Measurements from ENCODE around the gene HADHB. TPM values are rescaled to one million over a fixed set of nuclear protein-coding genes. Genes with fewer than 3 reads are reported as not detected.
"Not testable (repeated sequence)": the region's sequence is repeated elsewhere in the genome, so short reads cannot be mapped to it uniquely, and the experiment has no call there.

HADHB gene
- total RNA-seq, 1 donor from 2014 or later = 85.6 TPM

DNA sequence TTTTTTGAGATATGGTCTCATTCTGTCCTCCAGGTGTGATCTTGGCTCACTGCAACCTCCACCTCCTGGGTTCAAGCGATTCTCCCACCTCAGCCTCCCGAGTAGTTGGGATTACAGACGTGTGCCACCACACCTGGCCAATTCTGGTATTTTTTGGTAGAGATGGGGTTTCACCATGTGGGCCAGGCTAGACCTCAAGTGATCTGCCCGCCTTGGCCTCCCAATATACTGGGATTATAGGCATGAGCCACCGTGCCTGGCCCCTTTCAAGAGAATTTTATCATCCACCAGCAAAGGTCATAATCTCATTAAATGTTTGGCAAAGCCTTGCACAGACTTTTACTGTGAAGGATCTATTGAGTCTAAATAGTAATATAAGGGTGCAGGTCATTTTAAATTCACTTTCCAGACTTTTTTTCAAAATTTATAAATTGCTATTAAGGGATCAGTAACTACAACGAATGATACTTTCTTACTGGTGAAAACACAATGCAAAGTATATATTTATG is 2.8 kb upstream of the HADHB start:
- intact Hi-C loops (cut with DNase I) = loop anchor here (10.0 kb wide), 1 partner anchor 83 kb away; no protein-coding TSS in a partner anchor
- no peak for DNase-seq (ENCODE audit: low spot score)
- no peak for ATAC-seq

DNA sequence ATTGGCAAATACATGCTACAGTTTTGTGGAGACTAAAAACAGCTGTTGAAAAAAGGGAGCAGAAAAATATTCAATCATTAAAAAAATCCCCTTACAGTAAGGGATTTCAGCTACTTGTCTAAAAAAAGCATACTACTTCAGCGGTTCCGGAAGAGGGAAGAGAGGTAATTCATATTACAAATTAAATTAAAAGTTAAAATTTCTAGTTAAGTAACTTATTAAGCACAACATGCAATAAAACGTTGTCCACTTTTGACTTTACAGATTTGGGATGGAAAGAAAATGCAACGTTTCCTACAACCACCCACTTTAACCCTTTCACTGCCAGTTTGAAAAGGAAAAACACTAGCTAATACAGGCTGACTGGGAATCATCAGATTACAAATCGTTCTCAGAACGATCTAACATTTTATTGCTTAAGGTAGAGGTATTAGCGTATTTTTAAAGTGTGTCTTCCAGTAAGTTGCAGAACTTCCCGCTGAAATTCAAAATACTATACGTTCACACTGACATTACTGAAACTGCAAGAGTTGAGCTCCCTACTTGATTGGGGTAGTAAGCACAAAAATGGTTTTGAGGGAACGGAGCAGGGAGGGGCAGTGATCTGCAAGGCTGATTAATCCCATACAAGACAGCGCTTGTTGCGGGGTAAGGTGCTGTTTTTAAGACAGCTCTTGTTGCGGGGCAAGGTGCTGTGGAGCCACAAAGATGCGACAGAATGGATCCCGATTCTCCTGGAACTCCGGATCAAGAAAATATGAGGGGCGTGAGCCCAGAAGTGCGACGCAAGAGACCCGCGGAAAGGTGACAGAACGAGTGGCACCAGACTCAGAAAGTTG is 1.1 kb upstream of the HADHB start:
- intact Hi-C loops (cut with DNase I) = loop anchor here (10.0 kb wide), 1 partner anchor 81 kb away; no protein-coding TSS in a partner anchor
- ATAC-seq (peak; percentile 6), DNase-seq (ENCODE audit: low spot score) (no peak)

DNA sequence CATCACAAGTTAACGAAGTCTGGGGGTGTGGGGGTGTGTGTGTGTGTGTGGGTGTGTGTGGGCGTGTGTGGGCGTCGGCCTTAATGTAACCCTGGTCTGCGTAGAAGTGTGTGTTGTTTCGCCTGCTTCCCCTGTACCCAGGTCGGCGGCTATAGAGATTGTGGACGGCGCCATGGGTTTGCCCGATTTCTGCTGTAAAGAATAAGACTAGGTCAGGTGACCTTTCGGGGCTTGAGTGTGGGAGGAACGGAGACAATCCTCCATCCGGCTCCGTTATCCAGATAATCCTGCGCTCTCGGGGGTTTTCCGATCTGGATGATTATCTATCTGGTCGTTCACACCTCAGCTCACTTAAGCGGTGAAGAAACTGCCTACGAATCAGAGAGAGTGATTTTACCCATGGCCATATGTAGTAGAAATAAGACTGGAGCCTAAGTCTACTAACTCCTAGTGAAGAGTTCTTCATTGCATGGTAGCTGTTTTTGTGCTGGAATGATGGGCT is 543 bp downstream of the HADHB start:
- DNase-seq (ENCODE audit: low spot score) (peak; percentile 60), ATAC-seq (peak; percentile 49)
- intact Hi-C loops (cut with DNase I) = loop anchor here (10.0 kb wide), 1 partner anchor 80 kb away; no protein-coding TSS in a partner anchor

DNA sequence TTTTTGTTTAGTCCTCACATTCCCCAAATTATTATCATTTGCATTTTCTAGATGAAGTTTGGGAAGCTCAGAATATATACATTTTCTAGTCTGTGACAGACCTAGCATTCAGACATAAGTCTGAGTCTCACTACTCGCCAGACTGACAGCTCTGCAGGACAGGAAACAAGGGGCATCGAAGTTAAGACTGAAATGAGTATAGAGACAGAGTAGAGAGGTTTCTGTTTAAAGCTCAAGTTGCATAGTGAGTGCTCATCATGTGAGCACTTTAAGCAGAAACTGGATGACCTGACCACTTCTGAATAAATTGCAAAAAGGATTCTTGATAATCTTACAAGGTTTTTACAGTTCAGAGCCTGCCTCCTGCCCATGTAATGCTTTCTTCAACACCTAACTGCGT is 1.1 kb downstream of the HADHB start:
- DNase-seq (ENCODE audit: low spot score) = no peak
- ATAC-seq = no peak
- intact Hi-C loops (cut with DNase I) = loop anchor here (10.0 kb wide), 1 partner anchor 79 kb away; no protein-coding TSS in a partner anchor

DNA sequence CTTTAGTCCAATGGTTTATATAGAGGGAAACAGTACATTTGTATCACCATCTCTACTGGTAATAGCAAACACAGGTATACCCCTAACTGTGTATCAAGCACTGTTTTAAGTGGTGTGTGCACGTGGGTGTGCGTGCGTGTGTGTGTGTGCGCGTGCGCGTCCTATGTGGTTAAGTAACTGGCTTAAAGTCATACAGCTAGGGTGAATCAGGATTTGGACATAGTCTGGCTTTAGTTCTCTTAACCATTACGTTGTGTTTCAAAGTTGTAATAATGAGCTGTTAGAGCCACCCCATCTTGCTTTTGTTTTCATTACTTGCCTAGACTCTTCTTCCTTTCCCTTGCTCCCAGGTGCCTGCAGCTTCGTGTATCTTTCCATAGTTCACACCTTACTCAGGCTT is 2.1 kb downstream of the HADHB start:
- ATAC-seq (no peak), DNase-seq (ENCODE audit: low spot score) (no peak)
- intact Hi-C loops (cut with DNase I) = loop anchor here (10.0 kb wide), 1 partner anchor 78 kb away; no protein-coding TSS in a partner anchor

DNA sequence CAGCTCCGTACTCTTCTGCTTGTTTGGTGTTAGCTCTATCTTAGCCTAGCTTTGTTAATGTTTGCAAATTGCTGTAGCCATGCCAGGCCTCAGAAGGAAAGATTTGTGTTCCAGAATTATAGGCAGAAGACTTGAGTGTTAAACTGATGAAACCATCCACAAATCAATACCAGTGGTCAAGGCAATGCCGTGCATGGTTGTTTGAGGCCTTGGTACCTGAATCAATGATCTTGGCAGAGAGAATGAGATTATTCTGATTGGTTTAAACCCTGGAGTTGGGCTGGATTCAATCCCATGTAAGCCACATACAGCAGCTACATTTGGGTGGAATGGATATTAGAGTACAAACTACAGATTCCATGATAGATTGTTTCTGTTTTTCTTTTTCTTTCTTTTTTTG is 4.9 kb downstream of the HADHB start:
- DNase-seq (ENCODE audit: low spot score) (no peak), ATAC-seq (no peak)
- intact Hi-C loops (cut with DNase I) = loop anchor here (10.0 kb wide), 1 partner anchor 75 kb away; no protein-coding TSS in a partner anchor

DNA sequence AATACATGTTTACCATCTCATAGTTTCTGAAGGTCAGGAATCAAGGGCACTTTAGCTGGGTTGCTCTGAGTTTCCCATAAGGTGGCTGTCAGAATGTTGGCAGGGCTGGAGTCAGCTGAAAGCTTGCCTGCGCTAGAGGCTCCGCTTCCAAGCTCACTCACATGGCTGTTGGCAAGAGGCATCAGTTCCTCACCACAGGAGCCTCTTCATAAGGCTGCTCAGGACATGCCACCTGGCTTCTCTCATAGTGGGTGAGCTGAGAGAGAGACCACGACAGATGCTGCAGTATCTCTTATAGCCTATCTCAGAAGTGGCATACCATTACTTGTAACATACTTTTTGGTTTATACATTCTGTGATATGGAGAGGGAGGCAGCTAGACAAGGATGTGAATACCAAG is 7.2 kb downstream of the HADHB start:
- ATAC-seq = no peak
- intact Hi-C loops (cut with DNase I) = no loop called here
- DNase-seq (ENCODE audit: low spot score) = no peak

DNA sequence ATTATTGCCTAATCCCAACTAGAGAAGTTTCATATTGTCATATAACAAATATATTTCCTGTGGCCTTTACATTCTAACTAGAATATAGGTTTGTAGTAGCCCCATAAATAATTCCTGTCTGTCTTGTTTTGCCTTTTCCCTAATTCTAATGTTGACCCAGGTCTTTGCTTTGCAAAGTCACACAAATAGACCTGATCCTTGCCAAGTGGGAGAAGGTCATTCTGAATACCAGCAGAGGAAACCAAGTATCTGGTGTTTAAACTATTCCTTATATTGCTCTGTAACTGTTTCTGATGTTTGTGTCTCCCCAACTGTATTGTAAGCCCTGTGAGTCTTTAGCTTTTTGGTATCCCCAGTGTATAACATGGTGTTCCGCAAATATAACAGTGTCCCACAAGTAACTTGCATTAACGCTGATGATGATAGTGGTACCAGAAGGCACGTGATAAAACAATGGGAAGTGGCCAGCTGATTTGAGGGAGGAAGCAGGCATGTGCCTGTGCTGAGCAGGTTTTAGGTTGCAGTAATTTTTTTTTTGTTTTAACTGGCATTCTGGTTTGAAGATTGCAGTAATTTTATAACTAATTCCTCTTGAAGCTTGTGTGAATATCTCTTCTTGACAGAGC is 11.1 kb downstream of the HADHB start:
- no peak for ATAC-seq

DNA sequence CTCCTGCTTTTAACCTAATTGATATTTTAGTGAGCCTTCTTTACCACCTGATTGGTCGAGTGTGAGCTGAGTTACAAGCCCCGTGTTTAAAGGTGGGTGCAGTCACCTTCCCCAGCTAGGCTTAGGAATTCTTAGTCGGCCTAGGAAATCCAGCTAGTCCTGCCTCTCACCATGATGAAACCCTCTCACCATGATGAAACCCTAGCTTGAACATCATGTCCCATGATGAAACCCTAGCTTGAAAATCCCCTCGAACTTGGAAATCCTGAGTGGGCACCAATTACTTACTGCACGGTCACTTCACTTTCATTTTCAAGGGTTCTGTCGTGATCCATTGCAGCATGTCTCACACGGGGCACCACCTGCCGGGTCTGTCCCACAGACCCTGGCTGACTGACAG is 14.1 kb downstream of the HADHB start:
- ATAC-seq; DNase-seq (ENCODE audit: low spot score); intact Hi-C loops (cut with DNase I): not testable (repeated sequence)

More for the DNA sequence above, 11.1 kb downstream of the HADHB start:
- intact Hi-C loops (cut with DNase I) = no loop called here
- no peak for DNase-seq (ENCODE audit: low spot score)

DNA sequence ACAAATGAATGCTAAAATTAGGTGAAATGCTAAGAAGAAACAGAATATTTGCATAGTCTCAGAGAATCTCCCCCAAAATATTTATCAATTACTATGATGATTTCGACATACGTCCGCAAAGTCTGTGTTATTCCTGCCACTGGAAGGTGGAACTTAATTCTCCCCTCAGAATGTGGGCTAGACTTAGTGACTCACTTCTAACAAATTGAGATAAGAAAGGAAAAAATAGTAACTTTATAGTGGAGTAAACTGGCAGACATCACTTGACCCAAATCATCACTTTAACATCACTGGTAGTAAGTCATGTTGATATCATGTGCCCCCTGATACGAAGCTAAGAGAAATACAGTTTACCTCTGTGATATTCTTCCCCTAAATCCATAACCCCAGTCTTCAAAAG is 23.5 kb downstream of the HADHB start:
- ATAC-seq (no peak), DNase-seq (ENCODE audit: low spot score) (no peak)
- intact Hi-C loops (cut with DNase I) = no loop called here

DNA sequence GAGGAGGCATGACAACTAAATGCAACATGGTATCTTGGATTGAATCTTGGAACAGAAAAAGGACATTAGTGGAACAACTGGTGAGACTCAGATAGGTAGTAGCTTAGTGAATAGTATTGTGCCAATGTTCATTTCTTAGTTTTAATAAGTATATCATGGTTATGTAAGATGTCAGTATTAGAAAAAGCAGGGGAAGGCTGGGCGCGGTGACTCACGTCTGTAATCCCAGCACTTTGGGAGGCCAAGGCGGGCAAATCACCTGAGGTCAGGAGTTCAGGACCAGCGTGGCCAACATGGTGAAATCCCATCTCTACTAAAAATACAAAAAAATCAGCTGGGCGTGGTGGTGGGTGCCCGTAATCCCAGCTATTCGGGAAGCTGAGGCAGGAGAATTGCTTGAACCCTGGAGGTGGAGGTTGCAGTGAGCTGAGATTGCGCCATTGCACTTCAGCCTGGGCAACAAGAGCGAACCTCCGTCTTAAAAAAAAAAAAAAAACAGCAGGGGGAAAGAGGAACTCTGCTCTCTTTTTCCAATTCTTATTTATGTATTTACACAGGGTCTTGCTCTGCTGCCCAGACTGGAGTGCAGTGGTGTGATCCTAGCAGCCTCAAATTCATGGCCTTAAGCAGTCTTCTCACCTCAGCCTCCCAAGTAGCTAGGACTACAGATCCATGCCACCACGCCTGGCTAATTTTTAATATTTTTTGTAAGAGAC is 24.1 kb downstream of the HADHB start:
- intact Hi-C loops (cut with DNase I); ATAC-seq; DNase-seq (ENCODE audit: low spot score): not testable (repeated sequence)

DNA sequence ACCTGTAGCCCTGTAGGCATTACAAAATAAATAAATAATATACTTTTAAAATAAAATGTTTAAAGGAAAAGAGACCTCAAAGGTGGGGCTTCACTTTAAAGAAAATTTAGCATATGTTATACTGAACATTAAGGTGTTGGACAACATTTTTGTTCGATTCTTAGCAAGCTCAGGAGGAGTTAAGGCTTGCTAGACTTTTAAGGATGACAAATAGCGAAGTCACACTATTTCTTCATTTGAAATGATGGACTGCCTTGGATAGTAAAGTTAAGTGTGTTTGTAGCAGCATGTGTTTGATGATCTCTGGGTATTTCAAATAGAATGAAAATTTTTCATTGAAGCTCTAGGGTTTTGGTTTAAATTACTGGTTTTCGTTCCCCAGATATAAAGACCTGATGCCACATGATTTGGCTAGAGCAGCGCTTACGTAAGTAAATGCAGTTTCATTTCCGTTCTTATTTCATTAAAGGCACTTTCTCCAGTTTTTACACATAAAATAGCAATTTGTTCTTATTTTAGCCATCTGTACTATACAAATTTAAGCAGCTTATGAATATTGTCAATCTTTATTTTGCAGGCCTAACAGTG is 24.9 kb downstream of the HADHB start:
- intact Hi-C loops (cut with DNase I) = no loop called here
- ATAC-seq (no peak), DNase-seq (ENCODE audit: low spot score) (no peak)

DNA sequence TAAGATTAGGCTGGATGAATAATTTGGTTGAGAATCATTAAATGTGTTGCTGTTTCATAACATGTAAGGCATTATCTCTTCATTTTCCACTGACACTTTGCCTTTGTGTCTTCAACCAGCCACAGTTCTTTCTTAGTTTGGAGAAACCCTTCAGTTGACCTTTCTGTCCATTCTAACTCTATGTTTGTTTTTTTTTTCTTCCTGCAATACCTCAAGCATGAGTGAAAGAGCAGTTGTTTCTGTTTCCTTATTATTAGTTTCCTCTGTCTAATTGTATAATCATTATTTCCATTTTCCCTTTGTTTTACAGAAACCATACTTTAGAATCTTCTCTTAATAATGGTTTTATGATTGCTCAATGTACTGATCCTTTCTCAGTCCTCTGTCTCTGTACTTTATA is 25.6 kb downstream of the HADHB start:
- intact Hi-C loops (cut with DNase I) = no loop called here
- DNase-seq (ENCODE audit: low spot score) (no peak), ATAC-seq (no peak)

DNA sequence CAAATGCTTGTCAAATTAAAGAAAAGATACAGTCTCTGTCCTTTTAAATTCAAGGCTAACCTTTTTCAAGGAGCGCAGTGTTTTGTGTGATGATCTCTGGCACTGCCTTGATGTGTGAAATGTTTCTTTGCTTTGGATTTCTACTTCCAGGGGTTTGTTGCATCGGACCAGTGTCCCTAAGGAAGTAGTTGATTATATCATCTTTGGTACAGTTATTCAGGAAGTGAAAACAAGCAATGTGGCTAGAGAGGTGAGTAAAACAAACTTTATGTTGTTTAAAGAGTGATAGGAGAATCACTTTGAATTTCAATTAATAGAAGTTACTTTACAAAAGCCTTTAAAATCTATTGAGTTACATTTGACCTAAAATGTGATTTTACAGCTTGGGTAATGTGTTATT is 28.8 kb downstream of the HADHB start:
- DNase-seq (ENCODE audit: low spot score) (no peak), ATAC-seq (peak; percentile 53)
- intact Hi-C loops (cut with DNase I) = no loop called here

DNA sequence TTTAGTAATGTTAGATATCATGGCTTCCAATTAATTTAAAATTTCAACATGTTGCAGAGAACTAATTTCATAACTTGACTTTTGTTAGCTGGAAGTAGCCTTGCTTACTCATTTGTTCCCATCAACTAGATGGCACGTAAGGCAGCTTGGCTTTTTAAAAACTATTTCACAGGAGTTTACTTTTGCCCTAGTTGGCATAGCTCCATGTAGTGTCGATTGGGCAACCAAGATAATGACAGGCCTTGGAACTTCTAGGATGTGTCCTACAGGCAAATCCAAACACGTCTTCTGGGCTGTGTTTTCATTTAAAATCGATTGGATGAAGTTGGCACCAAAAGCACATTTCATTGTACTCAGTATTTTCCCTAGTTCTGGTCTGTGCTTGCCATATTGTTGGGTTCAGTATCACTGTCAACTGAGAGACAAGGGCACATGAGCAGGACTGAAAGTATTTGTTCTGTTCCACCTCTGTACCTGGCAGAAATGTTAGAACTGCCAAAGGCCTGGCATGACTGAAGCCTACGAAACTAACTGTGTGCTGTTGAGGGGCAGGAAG is 29.4 kb downstream of the HADHB start:
- peak; percentile 95 for ATAC-seq
- peak; percentile 66 for DNase-seq (ENCODE audit: low spot score)
- intact Hi-C loops (cut with DNase I) = no loop called here

DNA sequence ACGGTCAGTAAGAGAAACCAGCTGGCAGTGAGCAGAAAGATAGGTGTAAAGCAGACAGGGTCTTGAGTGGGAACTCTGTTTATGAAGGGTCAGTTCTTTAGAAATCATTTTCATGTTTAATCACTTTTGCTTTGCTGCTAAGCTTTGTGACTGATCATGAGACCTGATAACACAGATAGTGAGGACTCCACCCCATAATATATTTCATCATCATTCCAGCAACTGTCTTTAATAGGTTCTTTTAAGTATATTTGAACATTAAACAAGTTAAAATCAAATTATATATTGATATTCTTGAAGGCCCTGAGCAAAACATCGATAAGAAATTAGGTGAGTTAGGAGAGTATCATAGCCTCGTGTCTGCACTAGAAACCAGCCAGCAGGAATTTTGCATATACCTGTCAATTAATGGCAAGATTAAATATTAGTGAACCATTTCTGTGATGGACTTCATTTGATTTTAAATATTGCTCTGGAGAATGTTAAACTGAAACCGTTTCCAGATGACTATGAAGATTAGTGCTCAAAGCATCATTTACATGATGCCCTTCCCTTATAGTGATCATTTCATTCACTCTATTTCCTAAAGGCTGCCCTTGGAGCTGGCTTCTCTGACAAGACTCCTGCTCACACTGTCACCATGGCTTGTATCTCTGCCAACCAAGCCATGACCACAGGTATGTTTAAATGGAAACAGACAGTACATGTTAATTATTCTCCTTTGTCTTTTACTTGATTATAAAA is 31.9 kb downstream of the HADHB start:
- ATAC-seq (no peak), DNase-seq (ENCODE audit: low spot score) (no peak)
- intact Hi-C loops (cut with DNase I) = no loop called here

DNA sequence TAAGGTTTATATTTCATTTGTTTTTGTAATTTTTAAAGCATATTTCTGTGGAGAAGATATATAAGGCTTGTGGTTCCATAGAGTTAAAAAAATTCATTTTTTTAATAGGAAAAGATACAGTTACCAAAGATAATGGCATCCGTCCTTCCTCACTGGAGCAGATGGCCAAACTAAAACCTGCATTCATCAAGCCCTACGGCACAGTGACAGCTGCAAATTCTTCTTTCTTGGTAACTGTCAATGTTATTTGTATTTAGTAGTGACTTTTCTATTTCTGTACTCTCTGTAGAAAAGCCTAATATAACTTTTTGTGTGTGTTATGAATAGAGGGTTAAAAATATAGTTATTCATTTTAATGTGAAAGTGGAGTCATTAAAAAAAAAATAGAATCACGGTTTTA is 35.1 kb downstream of the HADHB start:
- intact Hi-C loops (cut with DNase I) = no loop called here
- DNase-seq (ENCODE audit: low spot score) (no peak), ATAC-seq (no peak)

DNA sequence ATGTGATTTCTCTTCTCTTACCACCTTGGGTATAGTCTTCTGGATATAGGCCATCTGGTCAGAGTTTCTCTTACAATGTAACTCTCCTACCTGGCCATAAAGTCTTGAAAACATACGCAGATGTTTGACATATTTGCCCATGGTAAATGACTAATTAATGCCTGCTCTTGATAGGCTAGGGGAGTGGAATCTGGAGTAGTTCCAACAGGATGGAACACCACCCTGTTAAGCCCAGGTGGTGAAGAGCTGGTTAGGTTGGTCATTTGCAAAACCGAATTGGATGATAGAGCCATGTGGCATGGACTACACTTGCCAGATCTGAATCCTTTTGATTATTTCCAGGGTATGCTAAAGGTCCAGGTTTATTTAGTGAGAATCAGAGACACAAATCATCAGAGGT is 36.5 kb downstream of the HADHB start:
- intact Hi-C loops (cut with DNase I) = no loop called here
- no peak for DNase-seq (ENCODE audit: low spot score)
- ATAC-seq = no peak
